HL-60 (cell line): Measurements from ENCODE around the gene MGME1.
"Not testable (repeated sequence)": the region's sequence is repeated elsewhere in the genome, so short reads cannot be mapped to it uniquely, and the experiment has no call there.

Experiments
- DNase-seq, 2 experiments: peaks; one replicate each; pipeline ENCODE4 v3.0.0-alpha.2; 2010 to 2020; ENCODE audit warnings: low read depth in 1 of 2, low spot score in 1 of 2
- H3K27ac ChIP-seq: fragments of 250-450 bp; sonication (Bioruptor Pico); replicated peaks from 2 replicates; pipeline ENCODE4 v1.5.1; 2020; ENCODE audit warnings: mild to moderate bottlenecking, moderate library complexity
- H3K27me3 ChIP-seq: fragments of 250-450 bp; sonication (Bioruptor Pico); 2 replicates; pipeline ENCODE4 v1.5.1; 2021; ENCODE audit warnings: mild to moderate bottlenecking, moderate library complexity; ENCODE audit not compliant: insufficient read depth, poor library complexity, severe bottlenecking
- H3K4me3 ChIP-seq: replicated peaks from 2 replicates; pipeline ENCODE4 v1.5.1; 2011; ENCODE audit warnings: mild to moderate bottlenecking, control low read depth, low read length; ENCODE audit not compliant: insufficient read depth
- GABPA ChIP-seq: IDR thresholded peaks from 2 replicates; pipeline ENCODE4 v1.6.1; 2012; ENCODE audit warnings: low read depth
- POLR2AphosphoS5 ChIP-seq: IDR thresholded peaks from 2 replicates; pipeline ENCODE4 v1.6.1; 2012; ENCODE audit warnings: low read depth
- SPI1 ChIP-seq: IDR thresholded peaks from 2 replicates; pipeline ENCODE4 v1.6.1; 2012; ENCODE audit warnings: low read depth, mild to moderate bottlenecking, borderline replicate concordance
- TF ChIP-seq, protein P1 (sequence below): IDR thresholded peaks from one replicate; pipeline ENCODE4 v1.5.1; 2011; ENCODE audit warnings: low read length, control low read depth, inconsistent platforms; ENCODE audit not compliant: insufficient read depth
- TF ChIP-seq, protein P2 (sequence below): IDR thresholded peaks from 2 replicates; pipeline ENCODE4 v1.6.1; 2012; ENCODE audit warnings: low read depth; ENCODE audit not compliant: insufficient replicate concordance

MGME1 gene

DNA sequence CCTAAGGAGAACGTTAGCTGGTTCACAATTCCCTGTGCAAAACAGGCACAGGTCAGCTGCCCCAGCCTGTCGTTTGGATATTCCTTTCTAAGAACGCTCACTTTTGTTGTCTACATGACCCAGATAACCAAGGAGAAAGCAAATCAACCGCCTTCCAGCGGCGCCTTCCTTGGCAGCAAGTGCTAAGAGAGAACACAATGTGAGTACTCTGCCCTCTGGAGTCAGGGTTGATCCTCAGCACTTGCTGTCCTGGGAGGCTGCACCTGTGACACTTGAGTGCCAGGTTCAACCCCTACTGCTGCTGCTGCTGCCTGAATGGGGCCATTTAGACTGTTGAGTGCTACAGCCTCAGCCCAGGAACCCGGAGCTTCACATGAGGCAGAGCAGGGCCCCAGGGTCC is 52.1 kb downstream of the MGME1 start:
- Histone ChIP-seq H3K27me3 (no peaks in the 10 kb centered on the region), H3K4me3 (no peak overlapping the region), H3K27ac (no peak overlapping the region)
- TF ChIP-seq GABPA, result no peak
- TF ChIP-seq, protein P1, sequence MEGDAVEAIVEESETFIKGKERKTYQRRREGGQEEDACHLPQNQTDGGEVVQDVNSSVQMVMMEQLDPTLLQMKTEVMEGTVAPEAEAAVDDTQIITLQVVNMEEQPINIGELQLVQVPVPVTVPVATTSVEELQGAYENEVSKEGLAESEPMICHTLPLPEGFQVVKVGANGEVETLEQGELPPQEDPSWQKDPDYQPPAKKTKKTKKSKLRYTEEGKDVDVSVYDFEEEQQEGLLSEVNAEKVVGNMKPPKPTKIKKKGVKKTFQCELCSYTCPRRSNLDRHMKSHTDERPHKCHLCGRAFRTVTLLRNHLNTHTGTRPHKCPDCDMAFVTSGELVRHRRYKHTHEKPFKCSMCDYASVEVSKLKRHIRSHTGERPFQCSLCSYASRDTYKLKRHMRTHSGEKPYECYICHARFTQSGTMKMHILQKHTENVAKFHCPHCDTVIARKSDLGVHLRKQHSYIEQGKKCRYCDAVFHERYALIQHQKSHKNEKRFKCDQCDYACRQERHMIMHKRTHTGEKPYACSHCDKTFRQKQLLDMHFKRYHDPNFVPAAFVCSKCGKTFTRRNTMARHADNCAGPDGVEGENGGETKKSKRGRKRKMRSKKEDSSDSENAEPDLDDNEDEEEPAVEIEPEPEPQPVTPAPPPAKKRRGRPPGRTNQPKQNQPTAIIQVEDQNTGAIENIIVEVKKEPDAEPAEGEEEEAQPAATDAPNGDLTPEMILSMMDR, result no peak
- TF ChIP-seq SPI1, result no peak
- TF ChIP-seq POLR2AphosphoS5, result no peak
- TF ChIP-seq, protein P2, sequence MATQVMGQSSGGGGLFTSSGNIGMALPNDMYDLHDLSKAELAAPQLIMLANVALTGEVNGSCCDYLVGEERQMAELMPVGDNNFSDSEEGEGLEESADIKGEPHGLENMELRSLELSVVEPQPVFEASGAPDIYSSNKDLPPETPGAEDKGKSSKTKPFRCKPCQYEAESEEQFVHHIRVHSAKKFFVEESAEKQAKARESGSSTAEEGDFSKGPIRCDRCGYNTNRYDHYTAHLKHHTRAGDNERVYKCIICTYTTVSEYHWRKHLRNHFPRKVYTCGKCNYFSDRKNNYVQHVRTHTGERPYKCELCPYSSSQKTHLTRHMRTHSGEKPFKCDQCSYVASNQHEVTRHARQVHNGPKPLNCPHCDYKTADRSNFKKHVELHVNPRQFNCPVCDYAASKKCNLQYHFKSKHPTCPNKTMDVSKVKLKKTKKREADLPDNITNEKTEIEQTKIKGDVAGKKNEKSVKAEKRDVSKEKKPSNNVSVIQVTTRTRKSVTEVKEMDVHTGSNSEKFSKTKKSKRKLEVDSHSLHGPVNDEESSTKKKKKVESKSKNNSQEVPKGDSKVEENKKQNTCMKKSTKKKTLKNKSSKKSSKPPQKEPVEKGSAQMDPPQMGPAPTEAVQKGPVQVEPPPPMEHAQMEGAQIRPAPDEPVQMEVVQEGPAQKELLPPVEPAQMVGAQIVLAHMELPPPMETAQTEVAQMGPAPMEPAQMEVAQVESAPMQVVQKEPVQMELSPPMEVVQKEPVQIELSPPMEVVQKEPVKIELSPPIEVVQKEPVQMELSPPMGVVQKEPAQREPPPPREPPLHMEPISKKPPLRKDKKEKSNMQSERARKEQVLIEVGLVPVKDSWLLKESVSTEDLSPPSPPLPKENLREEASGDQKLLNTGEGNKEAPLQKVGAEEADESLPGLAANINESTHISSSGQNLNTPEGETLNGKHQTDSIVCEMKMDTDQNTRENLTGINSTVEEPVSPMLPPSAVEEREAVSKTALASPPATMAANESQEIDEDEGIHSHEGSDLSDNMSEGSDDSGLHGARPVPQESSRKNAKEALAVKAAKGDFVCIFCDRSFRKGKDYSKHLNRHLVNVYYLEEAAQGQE, result no peak
- no peak for DNase-seq

DNA sequence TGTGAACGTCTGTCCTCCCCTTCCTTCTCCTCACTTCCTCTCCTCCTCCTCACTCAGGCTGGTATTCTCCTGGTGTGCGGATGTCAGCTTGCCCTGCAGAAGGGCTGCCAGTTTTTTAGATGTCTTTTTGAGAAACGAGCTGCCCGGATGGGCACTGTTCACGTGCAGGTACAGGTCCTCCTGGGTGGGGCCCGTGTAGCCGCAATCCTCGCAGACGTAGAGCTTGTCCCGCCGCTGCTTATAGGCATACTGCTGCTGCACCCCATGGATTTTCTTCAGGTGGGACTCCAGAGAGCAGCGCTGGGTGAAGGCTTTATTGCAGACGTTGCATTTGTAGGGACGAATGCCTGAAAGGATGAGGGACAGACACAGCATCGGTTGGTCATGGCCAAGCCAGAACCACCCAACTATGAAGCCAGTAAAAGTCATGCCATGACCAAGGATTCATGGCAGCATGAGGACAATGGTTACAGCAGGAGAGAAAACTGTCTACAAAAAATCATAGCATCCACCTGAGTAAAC is 55.8 kb downstream of the MGME1 start:
- no peak for DNase-seq
- Histone ChIP-seq H3K4me3 (no peak overlapping the region), H3K27me3 (no peaks in the 10 kb centered on the region), H3K27ac (no peak overlapping the region)
- TF ChIP-seq, protein P2, result no peak
- TF ChIP-seq SPI1, result peak; percentile 25; the same call in 1 of the 2 replicates

DNA sequence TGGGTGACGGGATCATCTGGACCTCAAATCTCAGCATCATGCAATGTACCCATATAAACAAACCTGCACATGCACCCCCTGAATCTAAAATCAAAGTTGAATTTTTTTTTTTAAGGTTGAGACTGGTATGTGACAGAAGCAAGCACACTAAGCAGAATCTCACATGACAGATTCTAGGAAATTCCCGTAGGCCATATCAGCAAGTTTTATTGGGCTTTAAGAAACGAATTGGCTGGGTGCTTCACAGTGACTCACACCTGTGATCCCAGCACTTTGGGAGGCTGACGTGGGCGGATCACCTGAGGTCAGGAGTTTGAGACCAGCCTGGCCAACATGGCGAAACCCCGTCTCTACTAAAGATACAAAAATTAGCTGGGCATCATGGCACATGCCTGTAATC is 58.2 kb downstream of the MGME1 start:
- not testable (repeated sequence) for H3K27me3 ChIP-seq, DNase-seq, H3K27ac ChIP-seq, H3K4me3 ChIP-seq

DNA sequence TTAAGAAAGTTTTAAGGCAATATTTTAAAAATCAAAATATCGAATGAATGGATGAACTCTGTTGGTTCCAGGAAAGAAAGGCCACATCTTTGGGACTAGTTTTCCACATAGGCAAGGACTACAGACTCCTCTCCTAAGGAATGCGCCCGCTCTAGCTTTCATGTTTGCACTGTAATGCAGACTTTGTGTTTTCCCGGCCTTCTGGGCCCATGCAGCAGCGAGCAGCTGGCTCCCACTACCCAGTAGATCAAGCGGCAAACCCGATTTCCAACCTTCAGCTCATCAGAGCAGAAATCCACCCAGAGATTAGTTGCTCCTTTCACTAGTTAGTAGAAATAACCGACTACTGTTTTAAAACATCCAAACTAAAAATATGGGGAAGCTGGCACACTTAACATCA is 61.2 kb downstream of the MGME1 start:
- Histone ChIP-seq H3K27me3 (no peaks in the 10 kb centered on the region), H3K4me3 (no peak overlapping the region), H3K27ac (no peak overlapping the region)
- TF ChIP-seq, protein P1, result no peak
- TF ChIP-seq GABPA (no peak), POLR2AphosphoS5 (no peak), SPI1 (no peak)
- TF ChIP-seq, protein P2, result no peak
- DNase-seq, result no peak
